HG02981 (cell line): ENCODE measurements around the gene ITGAV.

Experiments
- ATAC-seq: cut with Tn5 transposase; IDR thresholded peaks from one replicate; pipeline ENCODE4 v1.9.1; 2021; ENCODE audit warnings: mild to moderate bottlenecking, moderate library complexity; ENCODE audit not compliant: unreplicated experiment

The ITGAV gene

DNA sequence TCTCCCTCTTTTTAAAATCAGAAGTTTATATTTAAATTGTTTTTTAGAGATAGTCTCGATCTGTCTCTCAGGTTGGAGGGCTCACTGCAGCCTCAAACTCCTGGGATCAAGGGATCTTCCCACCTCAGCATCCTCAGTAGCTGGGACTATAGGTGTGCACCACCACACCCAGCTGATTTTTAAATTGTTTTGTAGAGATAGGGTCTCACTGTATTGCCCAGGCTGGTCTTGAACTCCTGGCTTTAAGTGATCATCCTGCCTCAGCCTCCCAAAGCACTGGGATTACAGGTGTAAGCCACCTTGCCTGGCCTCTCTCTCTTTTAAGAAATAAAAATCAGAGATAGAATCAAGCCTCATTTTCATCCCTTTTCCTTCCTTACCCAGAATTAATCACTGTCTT is 126.1 kb downstream of the ITGAV start:
- no peak for ATAC-seq

DNA sequence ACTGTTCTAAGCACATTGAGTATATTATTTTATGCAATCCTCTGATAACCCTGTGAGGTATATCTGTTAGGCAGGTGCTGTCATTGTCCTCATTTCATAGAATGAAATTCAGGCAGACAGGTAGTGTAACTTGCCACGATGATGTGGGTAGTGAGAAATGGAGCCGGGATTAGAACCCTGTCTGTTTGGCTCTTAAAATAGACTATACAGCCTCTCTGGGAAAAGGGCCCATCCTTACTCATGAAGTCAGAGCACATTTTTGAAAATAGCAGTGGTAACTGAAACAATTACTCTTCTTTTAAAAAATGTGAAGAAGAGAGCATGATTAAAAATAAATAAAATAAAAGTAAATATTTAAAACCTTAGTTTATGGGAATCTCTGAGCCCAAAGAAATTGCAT is 127.0 kb downstream of the ITGAV start:
- no peak for ATAC-seq

- no peak for ATAC-seq
Observed at GRCh38 chr2:186717320-186718007, 127.6 kb downstream of the ITGAV start.

DNA sequence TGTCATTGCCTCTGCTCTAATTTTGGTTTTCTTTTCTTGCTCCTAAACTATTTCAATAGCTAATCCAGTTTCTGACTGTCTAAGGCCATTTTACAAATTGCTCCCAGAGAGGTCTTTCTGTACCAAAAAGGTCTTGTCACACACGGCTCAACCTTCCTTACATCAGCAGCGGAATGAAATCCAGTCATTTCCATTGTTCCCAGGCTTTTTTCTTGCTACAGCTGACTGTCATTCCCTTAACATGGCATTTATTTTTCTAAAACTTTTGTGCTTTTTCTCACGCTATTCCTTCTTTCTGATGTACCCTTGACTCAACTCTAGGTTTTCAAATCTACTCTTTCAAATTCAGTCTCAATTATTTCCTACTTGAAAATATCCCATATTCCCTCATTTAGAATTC is 128.3 kb downstream of the ITGAV start:
- ATAC-seq = no peak

- ATAC-seq = no peak
Observed at GRCh38 chr2:186718903-186719302, 129.0 kb downstream of the ITGAV start.

DNA sequence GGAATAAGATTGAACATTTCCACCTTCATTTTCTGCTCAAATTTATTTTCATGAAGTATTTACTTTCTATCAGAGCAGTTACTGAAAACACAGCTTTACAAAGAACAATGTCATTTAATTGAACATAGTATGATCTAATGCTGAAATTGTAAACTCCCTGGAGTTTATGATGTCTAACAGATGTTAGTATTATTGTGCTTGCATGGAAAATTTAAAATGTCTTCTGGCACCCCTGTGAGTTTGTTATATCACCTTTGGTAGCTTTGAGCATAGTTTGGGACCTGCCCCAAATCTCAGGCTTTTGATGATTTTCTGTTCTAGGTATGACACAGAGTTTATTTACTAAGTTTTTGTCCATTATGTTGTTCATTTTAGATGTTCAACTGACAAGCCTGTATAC is 132.1 kb downstream of the ITGAV start:
- no peak for ATAC-seq

GRCh38 chr2:186724736-186725135 is 134.9 kb downstream of the ITGAV start:
- no peak for ATAC-seq

DNA sequence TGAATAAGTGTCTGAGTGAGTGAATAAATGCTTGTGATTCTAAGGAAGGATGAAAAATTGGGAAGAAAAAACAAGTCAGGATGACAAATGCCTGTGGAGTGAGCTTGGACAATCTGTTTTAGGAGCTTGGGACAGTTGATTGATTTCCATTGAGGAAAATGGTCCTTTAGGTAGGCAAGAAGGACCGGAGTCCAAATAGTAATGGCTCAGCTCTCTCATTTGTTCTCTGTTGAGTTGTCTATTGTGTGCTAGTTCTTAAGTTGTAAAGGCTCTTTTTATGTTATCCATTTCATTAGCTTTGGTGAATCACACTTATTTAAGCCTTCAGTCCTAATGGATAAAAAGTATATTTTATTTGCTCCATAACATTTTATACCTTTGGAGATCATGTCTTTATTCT is 135.9 kb downstream of the ITGAV start:
- ATAC-seq = no peak

GRCh38 chr2:186726938-186727337 is 137.1 kb downstream of the ITGAV start:
- ATAC-seq = no peak

- no peak for ATAC-seq
Observed at GRCh38 chr2:186728631-186729030, 138.8 kb downstream of the ITGAV start.
